HG03442 (cell line): ENCODE data around the gene CDK18.

Experiments used
- ATAC-seq: cut with Tn5 transposase; IDR thresholded peaks from one replicate; pipeline ENCODE4 v1.9.1; 2021; ENCODE audit warnings: mild to moderate bottlenecking, moderate library complexity; ENCODE audit not compliant: unreplicated experiment

CDK18 gene

GRCh38 chr1:205568135-205568468 is 63.6 kb downstream of the CDK18 start:
- no peak for ATAC-seq

- ATAC-seq, result no peak
These were observed 64.2 kb downstream of the CDK18 start for GRCh38 chr1:205568469-205569361.

- ATAC-seq, result no peak
These were observed 65.1 kb downstream of the CDK18 start for GRCh38 chr1:205569411-205570172.

GRCh38 chr1:205570173-205570501 is 65.7 kb downstream of the CDK18 start:
- no peak for ATAC-seq

GRCh38 chr1:205570796-205571537 is 66.5 kb downstream of the CDK18 start:
- ATAC-seq, result no peak

GRCh38 chr1:205571747-205572146 is 67.3 kb downstream of the CDK18 start:
- no peak for ATAC-seq

- ATAC-seq, result no peak
These were observed 68.0 kb downstream of the CDK18 start for GRCh38 chr1:205572421-205572820.

GRCh38 chr1:205575294-205575885 is 70.9 kb downstream of the CDK18 start:
- no peak for ATAC-seq

GRCh38 chr1:205576011-205576410 is 71.5 kb downstream of the CDK18 start:
- ATAC-seq, result no peak

- ATAC-seq, result no peak
These were observed 72.6 kb downstream of the CDK18 start for GRCh38 chr1:205576805-205577761.

GRCh38 chr1:205577874-205578658 is 73.6 kb downstream of the CDK18 start:
- no peak for ATAC-seq

- no peak for ATAC-seq
These were observed 74.5 kb downstream of the CDK18 start for GRCh38 chr1:205578780-205579571.

- ATAC-seq, result no peak
These were observed 75.2 kb downstream of the CDK18 start for GRCh38 chr1:205579711-205580110.

- no peak for ATAC-seq
These were observed 75.9 kb downstream of the CDK18 start for GRCh38 chr1:205580140-205580922.

- no peak for ATAC-seq
These were observed 76.4 kb downstream of the CDK18 start for GRCh38 chr1:205580923-205581180.

GRCh38 chr1:205581321-205581980 is 77.0 kb downstream of the CDK18 start:
- no peak for ATAC-seq

GRCh38 chr1:205582046-205582445 is 77.6 kb downstream of the CDK18 start:
- no peak for ATAC-seq
